ENCODE results near the gene KCNE2. TPM values are rescaled to one million over a fixed set of nuclear protein-coding genes. Genes with fewer than 3 reads are reported as not detected.

Gene KCNE2
- total and polyA plus RNA-seq, 2 experiments from 2014 or later: 0.28 to 0.55 TPM

DNA sequence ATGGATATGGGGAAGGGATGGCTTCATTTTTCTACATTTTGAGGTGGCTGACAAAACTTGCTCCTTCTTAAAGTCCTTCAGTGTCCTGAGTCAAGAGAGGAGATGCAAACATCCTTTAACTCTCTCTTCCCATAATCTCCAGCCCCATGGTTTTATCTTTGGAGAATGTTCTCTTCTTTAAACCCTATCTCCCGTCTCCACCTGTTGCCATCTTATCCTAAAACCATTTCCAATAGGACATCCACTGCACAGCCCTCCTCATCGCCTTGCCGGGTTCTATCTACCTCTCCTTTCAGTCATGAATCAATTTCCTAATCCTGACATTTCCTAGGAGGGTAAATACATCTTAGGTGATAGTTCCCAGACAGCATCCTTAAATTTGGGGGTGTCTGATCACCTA lies 44.2 kb upstream of the KCNE2 start:
- Mint-ChIP-seq H3K9me3 (no peaks in the 10 kb centered on the region; the same call in 2 of the 3 replicates), H3K4me1 (no peaks in the 10 kb centered on the region; the same call in 2 of the 3 replicates), H3K4me3 (no peak overlapping the region), H3K36me3 (ENCODE audit: low read depth) (no peaks in the 10 kb centered on the region), H3K27me3 (ENCODE audit: insufficient read depth, low read depth, poor library complexity) (no peaks in the 10 kb centered on the region), H3K27ac (no peak overlapping the region)
- peaks cover 10% of the 10 kb centered on the region for H3K9me2 ChIP-seq (ENCODE audit: insufficient read depth)
- no peaks in the 10 kb centered on the region for H3K27me3 ChIP-seq (ENCODE audit: insufficient read depth)
- no peaks in the 10 kb centered on the region for H3F3A ChIP-seq (replicated peaks; ENCODE audit: low read depth)
- no peaks in the 10 kb centered on the region for H4K20me1 ChIP-seq (replicated peaks; ENCODE audit: insufficient read depth)
- no peak overlapping the region for H3K4me3 ChIP-seq
- DNase-seq (ENCODE audit: low spot score): no peak
- H3K4me2 ChIP-seq: no peak overlapping the region
- no peak overlapping the region for H2AFZ ChIP-seq
- H3K36me3 ChIP-seq (ENCODE audit: insufficient read depth): no peaks in the 10 kb centered on the region
- H3K27ac ChIP-seq (ENCODE audit: low read depth): no peak overlapping the region
- no peaks in the 10 kb centered on the region for H3K79me2 ChIP-seq (replicated peaks; ENCODE audit: insufficient read depth)
- H3K4me1 ChIP-seq (ENCODE audit: insufficient read depth): no peaks in the 10 kb centered on the region
- TF ChIP-seq, protein P1, sequence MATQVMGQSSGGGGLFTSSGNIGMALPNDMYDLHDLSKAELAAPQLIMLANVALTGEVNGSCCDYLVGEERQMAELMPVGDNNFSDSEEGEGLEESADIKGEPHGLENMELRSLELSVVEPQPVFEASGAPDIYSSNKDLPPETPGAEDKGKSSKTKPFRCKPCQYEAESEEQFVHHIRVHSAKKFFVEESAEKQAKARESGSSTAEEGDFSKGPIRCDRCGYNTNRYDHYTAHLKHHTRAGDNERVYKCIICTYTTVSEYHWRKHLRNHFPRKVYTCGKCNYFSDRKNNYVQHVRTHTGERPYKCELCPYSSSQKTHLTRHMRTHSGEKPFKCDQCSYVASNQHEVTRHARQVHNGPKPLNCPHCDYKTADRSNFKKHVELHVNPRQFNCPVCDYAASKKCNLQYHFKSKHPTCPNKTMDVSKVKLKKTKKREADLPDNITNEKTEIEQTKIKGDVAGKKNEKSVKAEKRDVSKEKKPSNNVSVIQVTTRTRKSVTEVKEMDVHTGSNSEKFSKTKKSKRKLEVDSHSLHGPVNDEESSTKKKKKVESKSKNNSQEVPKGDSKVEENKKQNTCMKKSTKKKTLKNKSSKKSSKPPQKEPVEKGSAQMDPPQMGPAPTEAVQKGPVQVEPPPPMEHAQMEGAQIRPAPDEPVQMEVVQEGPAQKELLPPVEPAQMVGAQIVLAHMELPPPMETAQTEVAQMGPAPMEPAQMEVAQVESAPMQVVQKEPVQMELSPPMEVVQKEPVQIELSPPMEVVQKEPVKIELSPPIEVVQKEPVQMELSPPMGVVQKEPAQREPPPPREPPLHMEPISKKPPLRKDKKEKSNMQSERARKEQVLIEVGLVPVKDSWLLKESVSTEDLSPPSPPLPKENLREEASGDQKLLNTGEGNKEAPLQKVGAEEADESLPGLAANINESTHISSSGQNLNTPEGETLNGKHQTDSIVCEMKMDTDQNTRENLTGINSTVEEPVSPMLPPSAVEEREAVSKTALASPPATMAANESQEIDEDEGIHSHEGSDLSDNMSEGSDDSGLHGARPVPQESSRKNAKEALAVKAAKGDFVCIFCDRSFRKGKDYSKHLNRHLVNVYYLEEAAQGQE (IDR thresholded peaks at IDR 0.05; ENCODE audit: unreplicated experiment): no peak
- TF ChIP-seq ZNF331 (CRISPR knock-in tag; IDR thresholded peaks at IDR 0.05; ENCODE audit: low read depth): no peak
- TF ChIP-seq, protein P2, sequence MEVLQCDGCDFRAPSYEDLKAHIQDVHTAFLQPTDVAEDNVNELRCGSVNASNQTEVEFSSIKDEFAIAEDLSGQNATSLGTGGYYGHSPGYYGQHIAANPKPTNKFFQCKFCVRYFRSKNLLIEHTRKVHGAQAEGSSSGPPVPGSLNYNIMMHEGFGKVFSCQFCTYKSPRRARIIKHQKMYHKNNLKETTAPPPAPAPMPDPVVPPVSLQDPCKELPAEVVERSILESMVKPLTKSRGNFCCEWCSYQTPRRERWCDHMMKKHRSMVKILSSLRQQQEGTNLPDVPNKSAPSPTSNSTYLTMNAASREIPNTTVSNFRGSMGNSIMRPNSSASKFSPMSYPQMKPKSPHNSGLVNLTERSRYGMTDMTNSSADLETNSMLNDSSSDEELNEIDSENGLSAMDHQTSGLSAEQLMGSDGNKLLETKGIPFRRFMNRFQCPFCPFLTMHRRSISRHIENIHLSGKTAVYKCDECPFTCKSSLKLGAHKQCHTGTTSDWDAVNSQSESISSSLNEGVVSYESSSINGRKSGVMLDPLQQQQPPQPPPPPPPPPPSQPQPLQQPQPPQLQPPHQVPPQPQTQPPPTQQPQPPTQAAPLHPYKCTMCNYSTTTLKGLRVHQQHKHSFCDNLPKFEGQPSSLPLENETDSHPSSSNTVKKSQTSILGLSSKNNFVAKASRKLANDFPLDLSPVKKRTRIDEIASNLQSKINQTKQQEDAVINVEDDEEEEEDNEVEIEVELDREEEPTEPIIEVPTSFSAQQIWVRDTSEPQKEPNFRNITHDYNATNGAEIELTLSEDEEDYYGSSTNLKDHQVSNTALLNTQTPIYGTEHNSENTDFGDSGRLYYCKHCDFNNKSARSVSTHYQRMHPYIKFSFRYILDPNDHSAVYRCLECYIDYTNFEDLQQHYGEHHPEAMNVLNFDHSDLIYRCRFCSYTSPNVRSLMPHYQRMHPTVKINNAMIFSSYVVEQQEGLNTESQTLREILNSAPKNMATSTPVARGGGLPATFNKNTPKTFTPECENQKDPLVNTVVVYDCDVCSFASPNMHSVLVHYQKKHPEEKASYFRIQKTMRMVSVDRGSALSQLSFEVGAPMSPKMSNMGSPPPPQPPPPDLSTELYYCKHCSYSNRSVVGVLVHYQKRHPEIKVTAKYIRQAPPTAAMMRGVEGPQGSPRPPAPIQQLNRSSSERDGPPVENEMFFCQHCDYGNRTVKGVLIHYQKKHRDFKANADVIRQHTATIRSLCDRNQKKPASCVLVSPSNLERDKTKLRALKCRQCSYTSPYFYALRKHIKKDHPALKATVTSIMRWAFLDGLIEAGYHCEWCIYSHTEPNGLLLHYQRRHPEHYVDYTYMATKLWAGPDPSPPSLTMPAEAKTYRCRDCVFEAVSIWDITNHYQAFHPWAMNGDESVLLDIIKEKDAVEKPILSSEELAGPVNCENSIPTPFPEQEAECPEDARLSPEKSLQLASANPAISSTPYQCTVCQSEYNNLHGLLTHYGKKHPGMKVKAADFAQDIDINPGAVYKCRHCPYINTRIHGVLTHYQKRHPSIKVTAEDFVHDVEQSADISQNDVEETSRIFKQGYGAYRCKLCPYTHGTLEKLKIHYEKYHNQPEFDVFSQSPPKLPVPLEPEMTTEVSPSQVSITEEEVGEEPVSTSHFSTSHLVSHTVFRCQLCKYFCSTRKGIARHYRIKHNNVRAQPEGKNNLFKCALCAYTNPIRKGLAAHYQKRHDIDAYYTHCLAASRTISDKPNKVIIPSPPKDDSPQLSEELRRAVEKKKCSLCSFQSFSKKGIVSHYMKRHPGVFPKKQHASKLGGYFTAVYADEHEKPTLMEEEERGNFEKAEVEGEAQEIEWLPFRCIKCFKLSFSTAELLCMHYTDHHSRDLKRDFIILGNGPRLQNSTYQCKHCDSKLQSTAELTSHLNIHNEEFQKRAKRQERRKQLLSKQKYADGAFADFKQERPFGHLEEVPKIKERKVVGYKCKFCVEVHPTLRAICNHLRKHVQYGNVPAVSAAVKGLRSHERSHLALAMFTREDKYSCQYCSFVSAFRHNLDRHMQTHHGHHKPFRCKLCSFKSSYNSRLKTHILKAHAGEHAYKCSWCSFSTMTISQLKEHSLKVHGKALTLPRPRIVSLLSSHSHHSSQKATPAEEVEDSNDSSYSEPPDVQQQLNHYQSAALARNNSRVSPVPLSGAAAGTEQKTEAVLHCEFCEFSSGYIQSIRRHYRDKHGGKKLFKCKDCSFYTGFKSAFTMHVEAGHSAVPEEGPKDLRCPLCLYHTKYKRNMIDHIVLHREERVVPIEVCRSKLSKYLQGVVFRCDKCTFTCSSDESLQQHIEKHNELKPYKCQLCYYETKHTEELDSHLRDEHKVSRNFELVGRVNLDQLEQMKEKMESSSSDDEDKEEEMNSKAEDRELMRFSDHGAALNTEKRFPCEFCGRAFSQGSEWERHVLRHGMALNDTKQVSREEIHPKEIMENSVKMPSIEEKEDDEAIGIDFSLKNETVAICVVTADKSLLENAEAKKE (CRISPR knock-in tag; IDR thresholded peaks at IDR 0.05): no peak
- TF ChIP-seq STAT1 (IDR thresholded peaks at IDR 0.05; ENCODE audit: unreplicated experiment): no peak
- TF ChIP-seq ZNF114 (CRISPR knock-in tag; IDR thresholded peaks at IDR 0.05): no peak
- TF ChIP-seq EZH2 (IDR thresholded peaks at IDR 0.05; ENCODE audit: low read depth, unreplicated experiment): no peak
- TF ChIP-seq, protein P3, sequence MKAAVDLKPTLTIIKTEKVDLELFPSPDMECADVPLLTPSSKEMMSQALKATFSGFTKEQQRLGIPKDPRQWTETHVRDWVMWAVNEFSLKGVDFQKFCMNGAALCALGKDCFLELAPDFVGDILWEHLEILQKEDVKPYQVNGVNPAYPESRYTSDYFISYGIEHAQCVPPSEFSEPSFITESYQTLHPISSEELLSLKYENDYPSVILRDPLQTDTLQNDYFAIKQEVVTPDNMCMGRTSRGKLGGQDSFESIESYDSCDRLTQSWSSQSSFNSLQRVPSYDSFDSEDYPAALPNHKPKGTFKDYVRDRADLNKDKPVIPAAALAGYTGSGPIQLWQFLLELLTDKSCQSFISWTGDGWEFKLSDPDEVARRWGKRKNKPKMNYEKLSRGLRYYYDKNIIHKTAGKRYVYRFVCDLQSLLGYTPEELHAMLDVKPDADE (IDR thresholded peaks at IDR 0.05): no peak
- no peak for TF ChIP-seq EZH2phosphoT487 (IDR thresholded peaks at IDR 0.05; ENCODE audit: unreplicated experiment)
- no peak for TF ChIP-seq JUNB (IDR thresholded peaks at IDR 0.05; ENCODE audit: unreplicated experiment)
- no peak for TF ChIP-seq NANOG (IDR thresholded peaks at IDR 0.05; ENCODE audit: borderline replicate concordance)
- ATAC-seq: no peak

Data from GM23338 (cell line).